Neural cell (in vitro differentiated cells): ENCODE data around the gene ZNF804A. TPM values are rescaled to one million over a fixed set of nuclear protein-coding genes. Genes with fewer than 3 reads are reported as not detected.

Source experiments
- H2AFZ ChIP-seq: fragments of 200-600, 300-800 bp; sonication (generic), shearing (Covaris generic); 2 replicates; pipeline ENCODE4 v1.6.0; 2014; ENCODE audit warnings: low read depth, mild to moderate bottlenecking, antibody characterized with exemption, low read length, moderate library complexity
- H3F3A ChIP-seq: fragments of 200-600 bp; shearing (Covaris generic); 2 replicates; pipeline ENCODE4 v1.6.1; 2016; ENCODE audit warnings: mild to moderate bottlenecking, moderate library complexity, mixed read lengths, antibody characterized with exemption, low read length; ENCODE audit not compliant: insufficient read depth, poor library complexity, severe bottlenecking
- H3K27ac ChIP-seq: fragments of 200-600, 300-800 bp; sonication (generic), shearing (Covaris generic); 2 replicates; pipeline ENCODE4 v1.5.1; 2014; ENCODE audit warnings: mild to moderate bottlenecking, low read length, moderate library complexity
- H3K27me3 ChIP-seq: fragments of 300-800, 200-600 bp; sonication (generic), shearing (Covaris generic); 2 replicates; pipeline ENCODE4 v1.6.0; 2014; ENCODE audit warnings: mild to moderate bottlenecking, low read depth, low read length, moderate library complexity; ENCODE audit not compliant: insufficient read depth
- H3K36me3 ChIP-seq: fragments of 300-800, 200-600 bp; sonication (generic), shearing (Covaris generic); 2 replicates; pipeline ENCODE4 v1.5.1; 2014; ENCODE audit warnings: mild to moderate bottlenecking, antibody characterized with exemption, low read length, moderate library complexity; ENCODE audit not compliant: insufficient read depth
- H3K4me2 ChIP-seq: fragments of 300-800, 200-600 bp; sonication (generic), shearing (Covaris generic); 2 replicates; pipeline ENCODE4 v1.6.0; 2014; ENCODE audit warnings: mild to moderate bottlenecking, low read length
- H3K4me3 ChIP-seq: fragments of 300-800, 200-600 bp; sonication (generic), shearing (Covaris generic); 2 replicates; pipeline ENCODE4 v1.5.1; 2014; ENCODE audit warnings: mild to moderate bottlenecking, low read length, moderate library complexity
- H3K79me2 ChIP-seq: fragments of 200-600 bp; shearing (Covaris generic); replicated peaks from 2 replicates; pipeline ENCODE4 v1.6.0; 2014; ENCODE audit warnings: mild to moderate bottlenecking, low read length, moderate library complexity; ENCODE audit not compliant: insufficient read depth
- H3K9ac ChIP-seq: fragments of 300-800, 200-600 bp; sonication (generic), shearing (Covaris generic); 2 replicates; pipeline ENCODE4 v1.6.1; 2016; ENCODE audit warnings: mild to moderate bottlenecking, low read length, mixed read lengths
- H3K9me2 ChIP-seq: fragments of 200-600 bp; shearing (Covaris generic); 2 replicates; pipeline ENCODE4 v1.6.1; 2016; ENCODE audit warnings: mild to moderate bottlenecking, low read length, mixed read lengths; ENCODE audit not compliant: insufficient read depth
- H3K9me3 ChIP-seq: fragments of 200-600, 300-800 bp; sonication (generic), shearing (Covaris generic); 2 replicates; pipeline ENCODE4 v1.6.1; 2016; ENCODE audit warnings: mild to moderate bottlenecking, mixed run types, low read length, moderate library complexity, mixed read lengths
- H4K20me1 ChIP-seq: fragments of 200-600 bp; shearing (Covaris generic); 2 replicates; pipeline ENCODE4 v1.6.1; 2016; ENCODE audit warnings: mild to moderate bottlenecking, mixed run types; ENCODE audit not compliant: insufficient read depth
- EP300 ChIP-seq: fragments of 450-650 bp; conservative IDR thresholded peaks from 2 replicates; pipeline ENCODE4 v1.6.1; 2014; ENCODE audit warnings: antibody characterized with exemption, mild to moderate bottlenecking, moderate library complexity; ENCODE audit not compliant: poor library complexity, severe bottlenecking
- EZH2 ChIP-seq: fragments of 200-600, 300-800 bp; shearing (Covaris generic), sonication (generic); IDR thresholded peaks from 2 replicates; pipeline ENCODE4 v1.6.1; 2014; ENCODE audit warnings: antibody characterized with exemption, low read length, borderline replicate concordance, mild to moderate bottlenecking; ENCODE audit not compliant: insufficient read depth, poor library complexity, severe bottlenecking
- MXI1 ChIP-seq: fragments of 450-650 bp; conservative IDR thresholded peaks from 2 replicates; pipeline ENCODE4 v1.6.1; 2014; ENCODE audit warnings: antibody characterized with exemption, mild to moderate bottlenecking; ENCODE audit not compliant: poor library complexity, severe bottlenecking
- POLR2AphosphoS5 ChIP-seq: IDR thresholded peaks from 2 replicates; pipeline ENCODE4 v1.6.1; 2012
- RAD21 ChIP-seq: fragments of 450-650 bp; conservative IDR thresholded peaks from 2 replicates; pipeline ENCODE4 v1.6.1; 2014; ENCODE audit warnings: antibody characterized with exemption, mild to moderate bottlenecking, moderate library complexity
- SMC3 ChIP-seq: fragments of 450-650 bp; conservative IDR thresholded peaks from 2 replicates; pipeline ENCODE4 v1.6.1; 2014; ENCODE audit warnings: antibody characterized with exemption, mild to moderate bottlenecking, moderate library complexity; ENCODE audit not compliant: poor library complexity
- TAF1 ChIP-seq: IDR thresholded peaks from 2 replicates; pipeline ENCODE4 v1.6.1; 2012; ENCODE audit warnings: low read depth
- polyA plus RNA-seq: library from polyadenylated mRNA; depleted of rRNA; stranded (reverse); fragments of >200 nt; gene quantifications from 2 replicates; pipeline ENCODE4 v1.2.3, GENCODE V29; 2014
- TF ChIP-seq, protein P1 (sequence below): fragments of 450-650 bp; IDR thresholded peaks from 2 replicates; pipeline ENCODE4 v1.5.1; 2014; ENCODE audit warnings: antibody characterized with exemption, mild to moderate bottlenecking, moderate library complexity; ENCODE audit not compliant: poor library complexity, severe bottlenecking
- TF ChIP-seq, protein P2 (sequence below): IDR thresholded peaks from 2 replicates; pipeline ENCODE4 v1.6.1; 2012; ENCODE audit warnings: borderline replicate concordance

The ZNF804A gene
- polyA plus RNA-seq, 1 donor from 2014 or later, result 2.7 TPM

DNA sequence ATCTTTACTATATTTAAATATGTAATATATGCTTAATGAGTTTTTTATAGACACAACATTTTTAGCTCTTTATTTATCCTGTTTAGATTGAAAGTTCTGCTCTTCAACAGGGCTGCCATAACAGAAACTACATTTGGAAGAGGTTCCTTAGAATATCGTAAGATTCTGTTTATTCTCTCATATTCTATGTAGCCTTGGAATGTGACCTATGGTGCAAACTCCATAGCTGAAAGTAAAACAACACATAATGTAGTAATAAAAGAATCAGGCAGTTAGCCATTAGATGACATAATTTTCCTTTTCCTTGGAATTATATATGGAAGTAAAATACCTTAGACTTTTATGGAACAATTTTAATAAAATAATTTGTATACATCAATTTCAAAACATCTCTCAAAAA is 91.3 kb downstream of the ZNF804A start:
- no peaks in the 10 kb centered on the region for H3K27me3 ChIP-seq
- TF ChIP-seq, protein P1, sequence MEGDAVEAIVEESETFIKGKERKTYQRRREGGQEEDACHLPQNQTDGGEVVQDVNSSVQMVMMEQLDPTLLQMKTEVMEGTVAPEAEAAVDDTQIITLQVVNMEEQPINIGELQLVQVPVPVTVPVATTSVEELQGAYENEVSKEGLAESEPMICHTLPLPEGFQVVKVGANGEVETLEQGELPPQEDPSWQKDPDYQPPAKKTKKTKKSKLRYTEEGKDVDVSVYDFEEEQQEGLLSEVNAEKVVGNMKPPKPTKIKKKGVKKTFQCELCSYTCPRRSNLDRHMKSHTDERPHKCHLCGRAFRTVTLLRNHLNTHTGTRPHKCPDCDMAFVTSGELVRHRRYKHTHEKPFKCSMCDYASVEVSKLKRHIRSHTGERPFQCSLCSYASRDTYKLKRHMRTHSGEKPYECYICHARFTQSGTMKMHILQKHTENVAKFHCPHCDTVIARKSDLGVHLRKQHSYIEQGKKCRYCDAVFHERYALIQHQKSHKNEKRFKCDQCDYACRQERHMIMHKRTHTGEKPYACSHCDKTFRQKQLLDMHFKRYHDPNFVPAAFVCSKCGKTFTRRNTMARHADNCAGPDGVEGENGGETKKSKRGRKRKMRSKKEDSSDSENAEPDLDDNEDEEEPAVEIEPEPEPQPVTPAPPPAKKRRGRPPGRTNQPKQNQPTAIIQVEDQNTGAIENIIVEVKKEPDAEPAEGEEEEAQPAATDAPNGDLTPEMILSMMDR, result no peak
- TF ChIP-seq, protein P2, sequence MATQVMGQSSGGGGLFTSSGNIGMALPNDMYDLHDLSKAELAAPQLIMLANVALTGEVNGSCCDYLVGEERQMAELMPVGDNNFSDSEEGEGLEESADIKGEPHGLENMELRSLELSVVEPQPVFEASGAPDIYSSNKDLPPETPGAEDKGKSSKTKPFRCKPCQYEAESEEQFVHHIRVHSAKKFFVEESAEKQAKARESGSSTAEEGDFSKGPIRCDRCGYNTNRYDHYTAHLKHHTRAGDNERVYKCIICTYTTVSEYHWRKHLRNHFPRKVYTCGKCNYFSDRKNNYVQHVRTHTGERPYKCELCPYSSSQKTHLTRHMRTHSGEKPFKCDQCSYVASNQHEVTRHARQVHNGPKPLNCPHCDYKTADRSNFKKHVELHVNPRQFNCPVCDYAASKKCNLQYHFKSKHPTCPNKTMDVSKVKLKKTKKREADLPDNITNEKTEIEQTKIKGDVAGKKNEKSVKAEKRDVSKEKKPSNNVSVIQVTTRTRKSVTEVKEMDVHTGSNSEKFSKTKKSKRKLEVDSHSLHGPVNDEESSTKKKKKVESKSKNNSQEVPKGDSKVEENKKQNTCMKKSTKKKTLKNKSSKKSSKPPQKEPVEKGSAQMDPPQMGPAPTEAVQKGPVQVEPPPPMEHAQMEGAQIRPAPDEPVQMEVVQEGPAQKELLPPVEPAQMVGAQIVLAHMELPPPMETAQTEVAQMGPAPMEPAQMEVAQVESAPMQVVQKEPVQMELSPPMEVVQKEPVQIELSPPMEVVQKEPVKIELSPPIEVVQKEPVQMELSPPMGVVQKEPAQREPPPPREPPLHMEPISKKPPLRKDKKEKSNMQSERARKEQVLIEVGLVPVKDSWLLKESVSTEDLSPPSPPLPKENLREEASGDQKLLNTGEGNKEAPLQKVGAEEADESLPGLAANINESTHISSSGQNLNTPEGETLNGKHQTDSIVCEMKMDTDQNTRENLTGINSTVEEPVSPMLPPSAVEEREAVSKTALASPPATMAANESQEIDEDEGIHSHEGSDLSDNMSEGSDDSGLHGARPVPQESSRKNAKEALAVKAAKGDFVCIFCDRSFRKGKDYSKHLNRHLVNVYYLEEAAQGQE, result no peak
- TF ChIP-seq MXI1 (no peak), EP300 (no peak), TAF1 (no peak), RAD21 (no peak), SMC3 (no peak), EZH2 (no peak), POLR2AphosphoS5 (no peak)
- H3K4me2 ChIP-seq, result no peak overlapping the region
- H2AFZ ChIP-seq, result no peak overlapping the region
- H3K9me3 ChIP-seq, result no peaks in the 10 kb centered on the region
- no peaks in the 10 kb centered on the region for H3F3A ChIP-seq
- H3K79me2 ChIP-seq, result no peaks in the 10 kb centered on the region
- H4K20me1 ChIP-seq, result no peaks in the 10 kb centered on the region
- no peak overlapping the region for H3K9ac ChIP-seq
- no peaks in the 10 kb centered on the region for H3K9me2 ChIP-seq
- H3K27ac ChIP-seq, result no peak overlapping the region
- H3K36me3 ChIP-seq, result no peaks in the 10 kb centered on the region
- H3K4me3 ChIP-seq, result no peak overlapping the region

DNA sequence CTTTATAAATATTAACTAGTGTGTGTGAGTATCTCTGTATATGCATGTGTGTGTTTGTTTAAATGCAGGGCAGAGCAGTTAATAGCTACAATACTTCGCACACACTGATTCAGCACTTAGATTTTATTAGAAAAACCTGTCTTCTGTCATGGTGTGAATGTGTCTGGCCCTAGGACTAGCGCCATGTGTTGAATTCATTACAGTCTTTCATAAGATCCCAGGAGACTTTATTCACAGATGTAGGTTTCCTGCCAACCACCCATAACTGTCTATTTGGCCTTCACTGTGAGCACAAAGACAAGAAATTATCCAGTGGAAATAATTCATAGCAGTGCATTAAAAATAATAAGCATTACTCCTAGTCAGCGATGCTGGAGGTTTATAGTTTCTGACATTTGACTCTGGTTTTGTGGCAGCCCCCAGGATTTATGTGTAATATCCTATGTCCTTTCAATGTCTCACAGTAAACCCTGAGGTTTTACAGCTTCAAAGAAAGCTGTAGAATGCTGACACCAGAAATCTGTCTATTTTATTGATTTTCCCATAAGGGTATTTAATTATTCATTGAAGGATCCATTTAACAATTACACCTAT is 93.9 kb downstream of the ZNF804A start:
- H3K79me2 ChIP-seq, result no peaks in the 10 kb centered on the region
- no peaks in the 10 kb centered on the region for H4K20me1 ChIP-seq
- TF ChIP-seq RAD21, result peak; percentile 34
- TF ChIP-seq EZH2, result no peak
- peak; percentile 91 for TF ChIP-seq POLR2AphosphoS5
- TF ChIP-seq, protein P1, result no peak
- TF ChIP-seq, protein P2, result peak; percentile 62
- peak; percentile 96 for TF ChIP-seq EP300
- TF ChIP-seq MXI1, result no peak
- no peak for TF ChIP-seq TAF1
- peak overlapping the region; percentile 52 for H3K4me2 ChIP-seq
- no peak overlapping the region for H2AFZ ChIP-seq
- H3K27ac ChIP-seq, result peak overlapping the region; percentile 55
- H3K27me3 ChIP-seq, result no peaks in the 10 kb centered on the region
- H3K4me3 ChIP-seq, result peak overlapping the region; percentile 52
- peak overlapping the region; percentile 1 for H3K9ac ChIP-seq
- no peaks in the 10 kb centered on the region for H3K9me3 ChIP-seq
- H3F3A ChIP-seq, result no peaks in the 10 kb centered on the region
- H3K36me3 ChIP-seq, result no peaks in the 10 kb centered on the region
- no peaks in the 10 kb centered on the region for H3K9me2 ChIP-seq
